ENCODE measurements around the gene LMF1.

LMF1 gene

DNA sequence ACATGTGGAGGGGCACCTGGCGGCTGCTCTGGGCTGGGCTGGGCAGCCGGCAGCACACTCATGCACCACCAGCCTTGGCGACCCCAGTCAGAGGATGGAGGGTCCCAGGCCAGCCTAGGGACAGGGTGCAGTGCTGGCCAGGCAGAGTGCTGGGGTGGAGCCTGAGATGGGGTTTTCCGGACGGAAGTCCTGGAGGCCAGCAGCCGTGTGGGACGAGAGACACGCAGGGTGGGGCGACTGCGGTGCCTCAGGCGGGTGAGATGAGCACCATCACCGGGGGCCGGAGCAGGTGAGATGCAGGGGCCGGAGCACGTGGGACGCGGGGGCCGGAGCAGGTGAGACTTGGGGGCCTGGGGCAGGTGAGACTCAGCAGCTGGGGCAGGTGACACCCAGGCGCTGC lies 55.2 kb downstream of the LMF1 start:
- no peaks in the 10 kb centered on the region for H3K79me2 ChIP-seq (ENCODE audit: control insufficient read depth, low read length)
- TF ChIP-seq EZH2phosphoT487 (IDR thresholded peaks at IDR 0.05; ENCODE audit: borderline replicate concordance, low read length), result no peak
- TF ChIP-seq, protein P1, sequence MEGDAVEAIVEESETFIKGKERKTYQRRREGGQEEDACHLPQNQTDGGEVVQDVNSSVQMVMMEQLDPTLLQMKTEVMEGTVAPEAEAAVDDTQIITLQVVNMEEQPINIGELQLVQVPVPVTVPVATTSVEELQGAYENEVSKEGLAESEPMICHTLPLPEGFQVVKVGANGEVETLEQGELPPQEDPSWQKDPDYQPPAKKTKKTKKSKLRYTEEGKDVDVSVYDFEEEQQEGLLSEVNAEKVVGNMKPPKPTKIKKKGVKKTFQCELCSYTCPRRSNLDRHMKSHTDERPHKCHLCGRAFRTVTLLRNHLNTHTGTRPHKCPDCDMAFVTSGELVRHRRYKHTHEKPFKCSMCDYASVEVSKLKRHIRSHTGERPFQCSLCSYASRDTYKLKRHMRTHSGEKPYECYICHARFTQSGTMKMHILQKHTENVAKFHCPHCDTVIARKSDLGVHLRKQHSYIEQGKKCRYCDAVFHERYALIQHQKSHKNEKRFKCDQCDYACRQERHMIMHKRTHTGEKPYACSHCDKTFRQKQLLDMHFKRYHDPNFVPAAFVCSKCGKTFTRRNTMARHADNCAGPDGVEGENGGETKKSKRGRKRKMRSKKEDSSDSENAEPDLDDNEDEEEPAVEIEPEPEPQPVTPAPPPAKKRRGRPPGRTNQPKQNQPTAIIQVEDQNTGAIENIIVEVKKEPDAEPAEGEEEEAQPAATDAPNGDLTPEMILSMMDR (IDR thresholded peaks at IDR 0.05; ENCODE audit: low read depth, low read length, poor library complexity, severe bottlenecking), result no peak
- H3K27ac ChIP-seq (ENCODE audit: low read depth, low read length), result no peak overlapping the region
- H3K4me2 ChIP-seq (ENCODE audit: low read length), result no peak overlapping the region
- no peaks in the 10 kb centered on the region for H3K4me1 ChIP-seq (ENCODE audit: control insufficient read depth, low read length)
- no peaks in the 10 kb centered on the region for H3K27me3 ChIP-seq (ENCODE audit: control insufficient read depth, low read length)
- H3F3A ChIP-seq (ENCODE audit: control insufficient read depth, insufficient read depth), result no peaks in the 10 kb centered on the region
- no peaks in the 10 kb centered on the region for H3K36me3 ChIP-seq (ENCODE audit: control insufficient read depth, low read length)
- H3K9me3 ChIP-seq (ENCODE audit: control insufficient read depth, insufficient read depth, low read length), result no peaks in the 10 kb centered on the region
- H3K9me2 ChIP-seq (replicated peaks; ENCODE audit: control insufficient read depth, low read length), result no peaks in the 10 kb centered on the region
- H3K4me3 ChIP-seq (ENCODE audit: low read length), result no peak overlapping the region
- H4K20me1 ChIP-seq (ENCODE audit: control insufficient read depth, insufficient read depth, low read depth, low read length), result no peaks in the 10 kb centered on the region

DNA sequence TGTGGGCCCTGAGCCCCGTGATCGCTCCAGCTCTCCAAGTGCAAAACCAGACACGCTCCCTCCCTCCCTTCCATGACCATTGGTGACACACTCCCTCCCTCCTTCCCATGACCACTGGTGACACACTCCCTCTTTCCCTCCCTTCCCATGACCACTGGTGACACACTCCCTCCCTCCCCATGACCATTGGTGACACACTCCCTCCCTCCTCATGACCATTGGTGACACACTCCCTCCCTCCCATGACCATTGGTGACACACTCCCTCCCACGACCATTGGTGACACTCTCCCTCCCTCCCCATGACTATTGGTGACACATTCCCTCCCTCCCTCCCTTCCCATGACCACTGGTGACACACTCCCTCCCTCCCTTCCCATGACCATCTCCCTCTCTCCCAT lies 56.3 kb downstream of the LMF1 start:
- no peak overlapping the region for H3K4me2 ChIP-seq (ENCODE audit: low read length)
- H3K27me3 ChIP-seq (ENCODE audit: control insufficient read depth, low read length), result no peaks in the 10 kb centered on the region
- H3K79me2 ChIP-seq (ENCODE audit: control insufficient read depth, low read length), result no peaks in the 10 kb centered on the region
- H3F3A ChIP-seq (ENCODE audit: control insufficient read depth, insufficient read depth), result no peaks in the 10 kb centered on the region
- no peak for TF ChIP-seq EZH2phosphoT487 (IDR thresholded peaks at IDR 0.05; ENCODE audit: borderline replicate concordance, low read length)
- TF ChIP-seq, protein P1 (IDR thresholded peaks at IDR 0.05; ENCODE audit: low read depth, low read length, poor library complexity, severe bottlenecking), result no peak
- H4K20me1 ChIP-seq (ENCODE audit: control insufficient read depth, insufficient read depth, low read depth, low read length), result no peaks in the 10 kb centered on the region
- no peaks in the 10 kb centered on the region for H3K9me2 ChIP-seq (replicated peaks; ENCODE audit: control insufficient read depth, low read length)
- no peak overlapping the region for H3K27ac ChIP-seq (ENCODE audit: low read depth, low read length)
- peaks cover 4% of the 10 kb centered on the region; the same call in 1 of the 2 replicates for H3K9me3 ChIP-seq (ENCODE audit: control insufficient read depth, insufficient read depth, low read length)
- no peak overlapping the region for H3K4me3 ChIP-seq (ENCODE audit: low read length)
- peaks cover 8% of the 10 kb centered on the region; the same call in 1 of the 2 replicates for H3K36me3 ChIP-seq (ENCODE audit: control insufficient read depth, low read length)
- H3K4me1 ChIP-seq (ENCODE audit: control insufficient read depth, low read length), result no peaks in the 10 kb centered on the region

DNA sequence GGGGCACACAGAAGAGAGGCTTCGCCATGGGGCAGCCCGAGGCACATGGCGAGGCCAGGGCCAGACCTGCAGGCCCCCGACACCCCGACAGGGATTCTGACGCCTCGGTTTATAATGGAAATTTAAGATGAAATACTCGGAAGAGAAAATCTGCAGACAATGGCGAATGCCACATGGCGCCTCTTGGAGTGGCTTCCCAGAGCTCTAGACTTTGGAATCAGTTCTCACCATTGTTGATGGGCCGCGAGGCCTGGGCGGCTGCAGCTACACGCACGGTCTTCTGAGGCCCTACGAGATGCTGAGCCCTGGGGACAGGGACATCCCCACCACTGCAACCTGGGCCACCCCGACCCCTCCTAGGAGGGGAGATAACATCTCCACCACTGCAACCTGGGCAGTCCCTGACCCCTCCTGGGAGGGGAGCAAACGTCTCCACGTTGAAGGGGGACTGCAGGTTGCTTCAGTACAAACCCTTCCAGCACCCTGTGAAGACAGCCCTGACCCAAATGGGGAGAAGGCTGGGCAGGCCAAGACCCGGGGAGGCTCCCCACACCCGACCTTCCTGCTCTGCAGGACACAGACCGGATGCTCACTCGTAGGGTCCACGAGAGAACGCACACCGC lies 56.9 kb downstream of the LMF1 start:
- TF ChIP-seq EZH2phosphoT487 (IDR thresholded peaks at IDR 0.05; ENCODE audit: borderline replicate concordance, low read length), result no peak
- TF ChIP-seq, protein P1 (IDR thresholded peaks at IDR 0.05; ENCODE audit: low read depth, low read length, poor library complexity, severe bottlenecking), result no peak
- H3F3A ChIP-seq (ENCODE audit: control insufficient read depth, insufficient read depth), result no peaks in the 10 kb centered on the region
- H3K4me3 ChIP-seq (ENCODE audit: low read length), result no peak overlapping the region
- H3K4me2 ChIP-seq (ENCODE audit: low read length), result no peak overlapping the region
- no peaks in the 10 kb centered on the region for H3K79me2 ChIP-seq (ENCODE audit: control insufficient read depth, low read length)
- H3K36me3 ChIP-seq (ENCODE audit: control insufficient read depth, low read length), result peaks cover 13% of the 10 kb centered on the region; the same call in 1 of the 2 replicates
- H4K20me1 ChIP-seq (ENCODE audit: control insufficient read depth, insufficient read depth, low read depth, low read length), result no peaks in the 10 kb centered on the region
- H3K27ac ChIP-seq (ENCODE audit: low read depth, low read length), result no peak overlapping the region
- peaks cover 7% of the 10 kb centered on the region; the same call in 1 of the 2 replicates for H3K9me3 ChIP-seq (ENCODE audit: control insufficient read depth, insufficient read depth, low read length)
- no peaks in the 10 kb centered on the region for H3K27me3 ChIP-seq (ENCODE audit: control insufficient read depth, low read length)
- no peaks in the 10 kb centered on the region for H3K9me2 ChIP-seq (replicated peaks; ENCODE audit: control insufficient read depth, low read length)
- H3K4me1 ChIP-seq (ENCODE audit: control insufficient read depth, low read length), result no peaks in the 10 kb centered on the region

Data from DOHH2 (cell line).